Thyroid gland (tissue), 4 donors: ENCODE measurements around the gene ZC3H6. TPM values are rescaled to one million over a fixed set of nuclear protein-coding genes. Genes with fewer than 3 reads are reported as not detected.

Experiments
- DNase-seq, 2 donors: peaks; one replicate each; pipeline ENCODE4 v3.0.0-alpha.2; 2019
- H3K27ac ChIP-seq, 3 donors: fragments of 200-600 bp; sonication (generic); 1 replicate in 2 of 3; 2 replicates in 1 of 3; pipeline ENCODE4 v1.5.1; 2016 to 2019; ENCODE audit warnings: mild to moderate bottlenecking in 1 of 3, moderate library complexity in 1 of 3
- H3K27me3 ChIP-seq: fragments of 200-600 bp; sonication (generic); one replicate; pipeline ENCODE4 v1.5.1; 2019
- H3K36me3 ChIP-seq, 2 donors: fragments of 200-600 bp; sonication (generic); one replicate each; pipeline ENCODE4 v1.5.1; 2016 to 2019
- H3K4me1 ChIP-seq, 2 donors: fragments of 200-600 bp; sonication (generic); one replicate each; pipeline ENCODE4 v1.5.1; 2017 to 2019
- H3K4me3 ChIP-seq, 3 donors: fragments of 200-600 bp; sonication (generic); replicated peaks in 1 of 3; 1 replicate in 2 of 3; 2 replicates in 1 of 3; pipeline ENCODE4 v1.5.1; 2016; ENCODE audit warnings: mild to moderate bottlenecking in 1 of 3
- H3K9me3 ChIP-seq: fragments of 200-600 bp; sonication (generic); one replicate; pipeline ENCODE4 v1.5.1; 2017
- CTCF ChIP-seq, 6 experiments: fragments of 200-600 bp in 3 of 6; fragments of 450-650 bp in 3 of 6; sonication (generic) in 3 of 6; IDR thresholded peaks; one replicate each; pipeline ENCODE4 v1.5.1; 2016 to 2019; ENCODE audit warnings: antibody characterized with exemption in 6 of 6, mild to moderate bottlenecking in 2 of 6, inconsistent platforms in 1 of 6, moderate library complexity in 1 of 6
- POLR2A ChIP-seq, 2 donors: fragments of 450-650 bp; IDR thresholded peaks; one replicate each; pipeline ENCODE4 v1.6.1; 2017; ENCODE audit warnings: antibody characterized with exemption in 2 of 2, mild to moderate bottlenecking in 2 of 2, moderate library complexity in 1 of 2
- WGBS, 2 donors: methylation state at CpG; one replicate each; pipeline ENCODE4 v1.1.5; 2017; 5-methylcytosine and 5-hydroxymethylcytosine counted together
- intact Hi-C: fragments of 100-400 bp; cut with DNase I; formaldehyde crosslinking; loops from one replicate; pipeline ENCODE4 v1.15.1; 2023
- total RNA-seq, 4 donors: library from RNA; depleted of rRNA; stranded (reverse); fragments of >200 nt; gene quantifications; one replicate each; pipeline ENCODE4 v1.2.3, GENCODE V29; 2016

Gene ZC3H6
- total RNA-seq, 4 donors from 2014 or later = 17.4 to 20.1 (median 19.0) TPM

- intact Hi-C loops = no loop called here
- no peak for DNase-seq
- Histone ChIP-seq H3K4me3 (no peak overlapping the region), H3K9me3 (no peaks in the 10 kb centered on the region), H3K27ac (no peak overlapping the region), H3K27me3 (no peaks in the 10 kb centered on the region), H3K4me1 (peaks cover 6 to 8% of the 10 kb centered on the region in 2 donors), H3K36me3 (no peaks in the 10 kb centered on the region)
- no peak for TF ChIP-seq CTCF (IDR thresholded peaks at IDR 0.05)
- no peak for TF ChIP-seq POLR2A (IDR thresholded peaks at IDR 0.05)
Measured at GRCh38 chr2:112301973-112302372, 26.6 kb downstream of the ZC3H6 start.

GRCh38 chr2:112304298-112304941, 29.0 kb downstream of the ZC3H6 start:
- H3K4me3 ChIP-seq = no peak overlapping the region
- no peak for DNase-seq
- 87 to 90% methylated on average over 2 of the region's 2 CpGs for WGBS, 2 donors
- no peaks in the 10 kb centered on the region for H3K27me3 ChIP-seq
- TF ChIP-seq CTCF (IDR thresholded peaks at IDR 0.05) (no peak), POLR2A (IDR thresholded peaks at IDR 0.05) (no peak)
- intact Hi-C loops = no loop called here
- H3K27ac ChIP-seq = no peak overlapping the region
- H3K9me3 ChIP-seq = no peaks in the 10 kb centered on the region
- H3K36me3 ChIP-seq = peaks cover 0 to 6% of the 10 kb centered on the region in 2 donors
- peaks cover 6 to 8% of the 10 kb centered on the region in 2 donors for H3K4me1 ChIP-seq

GRCh38 chr2:112305132-112305531, 29.7 kb downstream of the ZC3H6 start:
- Histone ChIP-seq H3K36me3 (peaks cover 0 to 6% of the 10 kb centered on the region in 2 donors), H3K9me3 (no peaks in the 10 kb centered on the region), H3K27me3 (no peaks in the 10 kb centered on the region), H3K4me3 (no peak overlapping the region), H3K27ac (no peak overlapping the region), H3K4me1 (peaks cover 6 to 8% of the 10 kb centered on the region in 2 donors)
- no peak for DNase-seq
- 99% methylated on average over 1 of the region's 1 CpG for WGBS, 2 donors
- TF ChIP-seq POLR2A (IDR thresholded peaks at IDR 0.05) (no peak), CTCF (IDR thresholded peaks at IDR 0.05) (no peak)
- intact Hi-C loops = no loop called here

GRCh38 chr2:112310906-112311305, 35.5 kb downstream of the ZC3H6 start:
- TF ChIP-seq CTCF (IDR thresholded peaks at IDR 0.05) (no peak), POLR2A (IDR thresholded peaks at IDR 0.05) (no peak)
- Histone ChIP-seq H3K4me1 (no peaks in the 10 kb centered on the region), H3K4me3 (no peak overlapping the region), H3K36me3 (peaks cover 0 to 11% of the 10 kb centered on the region in 2 donors), H3K27ac (no peak overlapping the region), H3K27me3 (no peaks in the 10 kb centered on the region), H3K9me3 (no peaks in the 10 kb centered on the region)
- DNase-seq = no peak
- intact Hi-C loops = no loop called here

- TF ChIP-seq CTCF (IDR thresholded peaks at IDR 0.05) = no peak
- no peak for TF ChIP-seq POLR2A (IDR thresholded peaks at IDR 0.05)
- H3K27me3 ChIP-seq = no peaks in the 10 kb centered on the region
- H3K9me3 ChIP-seq = no peaks in the 10 kb centered on the region
- H3K4me3 ChIP-seq = no peak overlapping the region
- H3K27ac ChIP-seq = no peak overlapping the region
- intact Hi-C loops = no loop called here
- peaks cover 0 to 11% of the 10 kb centered on the region in 2 donors for H3K36me3 ChIP-seq
- no peaks in the 10 kb centered on the region for H3K4me1 ChIP-seq
- no peak for DNase-seq
Measured at GRCh38 chr2:112311932-112312331, 36.5 kb downstream of the ZC3H6 start.
